ENCODE results near the gene SLC22A2.

DNA sequence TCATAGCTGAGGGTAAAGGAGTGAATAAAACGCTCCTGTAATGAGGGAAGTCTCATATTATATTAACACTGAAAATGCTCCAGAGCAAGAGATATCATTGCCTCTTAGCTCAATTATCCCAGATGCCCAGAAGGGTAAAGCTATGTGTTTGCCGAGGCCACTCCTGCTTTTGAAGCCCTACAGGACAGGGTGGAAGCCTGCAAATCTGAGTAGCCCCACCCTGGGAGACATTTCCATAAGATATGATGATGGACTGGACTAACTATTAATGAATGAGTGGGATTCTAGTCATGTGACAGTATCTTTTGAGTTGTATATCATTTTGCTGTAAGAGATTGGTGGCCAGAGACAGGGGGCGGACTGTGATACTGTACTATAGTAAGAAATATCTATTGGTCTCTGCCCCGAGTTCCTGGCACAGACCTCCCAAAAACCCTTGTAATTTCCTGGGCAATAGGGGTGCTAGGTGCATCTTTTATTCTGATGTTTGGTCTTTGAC, 10.5 kb upstream of the SLC22A2 start:
- TF ChIP-seq TCF12 (IDR thresholded peaks at IDR 0.05; ENCODE audit: low read depth) (no peak), RAD21 (IDR thresholded peaks at IDR 0.05; ENCODE audit: low read depth) (no peak), EP300 (IDR thresholded peaks at IDR 0.05; ENCODE audit: borderline replicate concordance) (no peak), YY1 (IDR thresholded peaks at IDR 0.05; ENCODE audit: low read depth) (no peak)

All from Ishikawa (cell line).